A673 (cell line): ENCODE results near the gene BGN. TPM values are rescaled to one million over a fixed set of nuclear protein-coding genes. Genes with fewer than 3 reads are reported as not detected.

Experiments used
- BruUV-seq: library from RNA; stranded (reverse); fragments of 400-500 nt; replicated peaks from 2 replicates; lab custom pipeline; 2021; lab: Mats Ljungman, UMichigan
- CTCF ChIA-PET: fragments of 300-600 bp; sonication (Branson Sonifier 250); formaldehyde crosslinking; loops from one replicate; lab custom pipeline; 2022; ENCODE audit warnings: antibody characterized with exemption; lab: Charles Lee
- POLR2A ChIA-PET: fragments of 300-600 bp; sonication (Branson Sonifier 250); formaldehyde crosslinking; loops from one replicate; lab custom pipeline; 2022; ENCODE audit warnings: antibody characterized with exemption; ENCODE audit not compliant: low non-redundant PET; lab: Charles Lee
- DNase-seq: peaks from one replicate; pipeline ENCODE4 v3.0.0-alpha.2; 2015; ENCODE audit warnings: low spot score
- H3K27ac ChIP-seq: fragments of 200-600 bp; sonication (generic); 2 replicates; pipeline ENCODE4 v1.5.1; 2016; ENCODE audit warnings: mixed run types, low read depth, mild to moderate bottlenecking, mixed read lengths, antibody characterized with exemption, low read length; ENCODE audit not compliant: poor library complexity, severe bottlenecking
- H3K27me3 ChIP-seq: fragments of 200-600 bp; sonication (generic); replicated peaks from 2 replicates; pipeline ENCODE4 v1.6.1; 2017; ENCODE audit warnings: mixed run types, low read depth, mild to moderate bottlenecking, mixed read lengths, antibody characterized with exemption, low read length; ENCODE audit not compliant: insufficient read depth, poor library complexity
- H3K36me3 ChIP-seq: fragments of 200-600 bp; sonication (generic); 2 replicates; pipeline ENCODE4 v1.6.1; 2016; ENCODE audit warnings: mixed run types, mild to moderate bottlenecking, mixed read lengths, antibody characterized with exemption, low read length; ENCODE audit not compliant: insufficient read depth, poor library complexity, severe bottlenecking
- H3K4me1 ChIP-seq: fragments of 200-600 bp; sonication (generic); 2 replicates; pipeline ENCODE4 v1.6.1; 2017; ENCODE audit warnings: mixed run types, mild to moderate bottlenecking, mixed read lengths, antibody characterized with exemption, low read length; ENCODE audit not compliant: insufficient read depth, poor library complexity, severe bottlenecking
- H3K4me3 ChIP-seq: fragments of 200-600 bp; sonication (generic); 2 replicates; pipeline ENCODE4 v1.5.1; 2016; ENCODE audit warnings: low read depth, mixed run types, mild to moderate bottlenecking, mixed read lengths, low read length; ENCODE audit not compliant: poor library complexity, severe bottlenecking
- H3K9me3 ChIP-seq: fragments of 200-600 bp; sonication (generic); 2 replicates; pipeline ENCODE4 v1.6.1; 2016; ENCODE audit warnings: mixed run types, low read depth, mild to moderate bottlenecking, mixed read lengths, antibody characterized with exemption, low read length; ENCODE audit not compliant: poor library complexity, severe bottlenecking
- CTCF ChIP-seq: fragments of 300-800, 200-600 bp; sonication (generic); conservative IDR thresholded peaks from 2 replicates; pipeline ENCODE4 v1.5.1; 2017; ENCODE audit warnings: low read depth, mild to moderate bottlenecking, antibody characterized with exemption, low read length, moderate library complexity, mixed read lengths
- EZH2 ChIP-seq: fragments of 200-600 bp; sonication (generic); IDR thresholded peaks from 2 replicates; pipeline ENCODE4 v1.6.1; 2017; ENCODE audit warnings: borderline replicate concordance, low read depth, mild to moderate bottlenecking, mixed read lengths, antibody characterized with exemption, low read length; ENCODE audit not compliant: poor library complexity, severe bottlenecking
- intact Hi-C: fragments of 100-400 bp; cut with micrococcal nuclease; formaldehyde crosslinking; loops from one replicate; pipeline ENCODE4 v1.10.0; 2022; ENCODE audit not compliant: unreplicated experiment
- total RNA-seq: library from RNA; stranded (reverse); gene quantifications from 2 replicates; pipeline ENCODE4 v1.2.3, GENCODE V29; 2021

The BGN gene
- total RNA-seq, 1 experiment from 2014 or later = 51.8 TPM

- intact Hi-C loops = no loop called here
- Histone ChIP-seq H3K4me1 (no peaks in the 10 kb centered on the region), H3K36me3 (peaks cover 5% of the 10 kb centered on the region), H3K9me3 (no peaks in the 10 kb centered on the region), H3K4me3 (no peak overlapping the region), H3K27me3 (no peaks in the 10 kb centered on the region), H3K27ac (no peak overlapping the region)
- BruUV-seq = no TSS peak
- ChIA-PET POLR2A (no interaction called here), CTCF (no interaction called here)
- TF ChIP-seq CTCF (no peak), EZH2 (no peak)
- DNase-seq = no peak
Measured at GRCh38 chrX:153465691-153466380, 28.9 kb upstream of the BGN start.

- H3K9me3 ChIP-seq = no peaks in the 10 kb centered on the region
- CTCF ChIA-PET = no interaction called here
- intact Hi-C loops = no loop called here
- no peak overlapping the region for H3K27ac ChIP-seq
- no peak for TF ChIP-seq CTCF
- TF ChIP-seq EZH2 = no peak
- no peak overlapping the region for H3K4me3 ChIP-seq
- H3K27me3 ChIP-seq = no peaks in the 10 kb centered on the region
- BruUV-seq = no TSS peak
- DNase-seq = peak; percentile 69
- H3K4me1 ChIP-seq = no peaks in the 10 kb centered on the region
- H3K36me3 ChIP-seq = peaks cover 5% of the 10 kb centered on the region
- POLR2A ChIA-PET = no interaction called here
Measured at GRCh38 chrX:153468008-153468580, 26.7 kb upstream of the BGN start.

- Histone ChIP-seq H3K4me3 (peak overlapping the region; percentile 59), H3K9me3 (no peaks in the 10 kb centered on the region), H3K27me3 (no peaks in the 10 kb centered on the region), H3K36me3 (peaks cover 3% of the 10 kb centered on the region), H3K4me1 (no peaks in the 10 kb centered on the region), H3K27ac (peak overlapping the region; percentile 51)
- TF ChIP-seq CTCF (no peak), EZH2 (no peak)
- ChIA-PET POLR2A (interaction anchor here (0.5 kb wide), 1 partner anchor 15 kb away, joined by 6 read pairs; no protein-coding TSS in a partner anchor), CTCF (interaction anchor here (0.6 to 2.1 kb wide), 5 partner anchors 9 to 37 kb away, joined by 3 to 9 read pairs (median 4); partner anchors contain the start of gene BGN)
- intact Hi-C loops = loop anchor here (2.0 kb wide), 1 partner anchor 25 kb away; the partner anchor contains the start of gene BGN
- BruUV-seq = TSS peak; percentile 57
- DNase-seq = peak; percentile 27
Measured at GRCh38 chrX:153469811-153470410, 24.9 kb upstream of the BGN start.
